ENCODE measurements around the gene NME4. TPM values are rescaled to one million over a fixed set of nuclear protein-coding genes. Genes with fewer than 3 reads are reported as not detected.

NME4 gene
- total RNA-seq, 1 experiment from 2014 or later = 68.2 TPM

DNA sequence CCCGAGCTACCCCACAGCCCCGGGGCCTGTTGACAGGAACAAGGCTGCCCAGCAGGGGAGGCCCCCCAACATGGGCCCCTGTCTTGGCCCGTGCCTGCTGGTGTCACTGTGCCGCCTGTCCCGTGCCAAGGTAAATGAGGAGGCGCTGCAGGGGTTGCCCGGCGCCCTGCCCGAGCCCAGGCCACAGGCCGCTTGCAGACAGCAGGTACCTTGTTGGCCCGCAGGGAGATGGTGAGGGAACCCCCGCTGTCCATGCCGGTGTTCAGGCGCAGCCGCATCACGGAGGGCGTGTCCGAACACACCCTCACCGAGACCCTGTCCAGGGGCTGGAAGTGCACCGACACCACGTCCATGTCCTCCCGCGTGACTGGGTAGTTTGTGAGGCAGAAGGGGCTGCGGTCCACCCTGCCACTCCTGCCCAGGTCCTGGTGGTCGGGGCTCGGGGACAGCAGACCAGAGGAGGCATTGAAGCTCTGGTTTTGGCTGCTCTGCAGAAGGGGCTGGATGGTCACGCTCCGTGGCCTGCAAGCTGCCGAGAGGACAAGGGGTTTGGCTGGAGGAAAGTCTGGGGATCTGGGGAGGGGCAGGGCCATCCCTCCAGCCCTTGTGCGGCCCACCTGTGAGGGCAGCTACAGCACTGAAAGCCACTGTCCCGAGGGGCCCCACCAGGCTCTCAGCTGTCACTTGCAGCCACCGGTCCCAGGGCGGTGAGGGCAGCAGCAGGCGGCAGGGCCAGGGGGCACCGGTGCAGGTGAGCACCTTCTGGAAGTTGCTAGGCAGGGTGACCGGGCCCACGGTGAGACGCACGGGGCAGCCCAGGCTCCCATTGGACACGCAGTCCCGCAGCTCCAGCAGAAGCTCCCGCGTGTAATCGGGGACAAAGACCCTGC is 20.8 kb upstream of the NME4 start:
- Histone ChIP-seq H3K9me2 (ENCODE audit: insufficient read depth) (no peaks in the 10 kb centered on the region), H3K79me2 (ENCODE audit: insufficient read depth, low read length) (peaks cover 7% of the 10 kb centered on the region; the same call in 1 of the 2 replicates), H4K20me1 (ENCODE audit: insufficient read depth) (no peaks in the 10 kb centered on the region), H3K9ac (ENCODE audit: low read length) (no peak overlapping the region), H3K27ac (ENCODE audit: low read depth, low read length) (no peak overlapping the region), H2AFZ (ENCODE audit: low read depth, low read length, poor library complexity, severe bottlenecking) (no peak overlapping the region), H3K27me3 (ENCODE audit: insufficient read depth, low read length) (no peaks in the 10 kb centered on the region), H3K4me3 (replicated peaks in 1 of 2; ENCODE audit: low read depth in 1 of 2, low read length in 2 of 2) (no peak overlapping the region), H3K4me1 (ENCODE audit: control insufficient read depth in 1 of 2, insufficient read depth in 2 of 2, low read length in 2 of 2) (peaks cover 0 to under 1% of the 10 kb centered on the region in 2 experiments; a peak in 1 of 4 replicates), H3K4me2 (ENCODE audit: low read length) (no peak overlapping the region), H3K9me3 (ENCODE audit: control insufficient read depth in 1 of 2, insufficient read depth in 1 of 2, low read depth in 1 of 2, low read length in 2 of 2) (no peaks in the 10 kb centered on the region), H3K36me3 (ENCODE audit: control insufficient read depth in 1 of 2, insufficient read depth in 2 of 2, low read length in 2 of 2) (no peaks in the 10 kb centered on the region)
- no TSS peak for BruUV-seq (replicated peaks)
- ChIA-PET RAD21 (ENCODE audit: low non-redundant PET in 1 of 2, low total read pairs in 2 of 2, uncharacterized antibody in 2 of 2, unreplicated experiment in 2 of 2) (no interaction called here), POLR2A (no interaction called here), CTCF (no interaction called here)
- DNase-seq (ENCODE audit: low read depth, low spot score) (no peak), ATAC-seq (no peak)
- intact Hi-C loops (cut with micrococcal nuclease) = no loop called here
- TF ChIP-seq CEBPB (IDR thresholded peaks at IDR 0.05; ENCODE audit: low read depth) (no peak), YY1 (IDR thresholded peaks at IDR 0.05; ENCODE audit: extremely low read depth, insufficient replicate concordance, low read depth, low read length) (no peak), POLR2AphosphoS5 (IDR thresholded peaks at IDR 0.05; ENCODE audit: low read depth, low read length) (no peak), ELF1 (IDR thresholded peaks at IDR 0.05; ENCODE audit: borderline replicate concordance, low read depth) (no peak), CBX3 (IDR thresholded peaks at IDR 0.05; ENCODE audit: low read depth) (no peak), FOSL1 (IDR thresholded peaks at IDR 0.05; ENCODE audit: low read depth) (no peak), SP1 (IDR thresholded peaks at IDR 0.05; ENCODE audit: low read depth) (no peak), ZNF274 (IDR thresholded peaks at IDR 0.05; ENCODE audit: low read depth, low read length) (no peak), RAD21 (IDR thresholded peaks at IDR 0.05; ENCODE audit: low read depth) (no peak), SIN3A (IDR thresholded peaks at IDR 0.05; ENCODE audit: low read depth) (no peak), POLR2A (IDR thresholded peaks at IDR 0.05; ENCODE audit: borderline replicate concordance, extremely low read depth, insufficient read depth, insufficient read length) (no peak), EZH2 (IDR thresholded peaks at IDR 0.05) (no peak)
- TF ChIP-seq, protein P1, sequence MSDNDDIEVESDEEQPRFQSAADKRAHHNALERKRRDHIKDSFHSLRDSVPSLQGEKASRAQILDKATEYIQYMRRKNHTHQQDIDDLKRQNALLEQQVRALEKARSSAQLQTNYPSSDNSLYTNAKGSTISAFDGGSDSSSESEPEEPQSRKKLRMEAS (IDR thresholded peaks at IDR 0.05) = no peak
- TF ChIP-seq, protein P2, sequence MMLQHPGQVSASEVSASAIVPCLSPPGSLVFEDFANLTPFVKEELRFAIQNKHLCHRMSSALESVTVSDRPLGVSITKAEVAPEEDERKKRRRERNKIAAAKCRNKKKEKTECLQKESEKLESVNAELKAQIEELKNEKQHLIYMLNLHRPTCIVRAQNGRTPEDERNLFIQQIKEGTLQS (IDR thresholded peaks at IDR 0.05) = no peak
- TF ChIP-seq, protein P3, sequence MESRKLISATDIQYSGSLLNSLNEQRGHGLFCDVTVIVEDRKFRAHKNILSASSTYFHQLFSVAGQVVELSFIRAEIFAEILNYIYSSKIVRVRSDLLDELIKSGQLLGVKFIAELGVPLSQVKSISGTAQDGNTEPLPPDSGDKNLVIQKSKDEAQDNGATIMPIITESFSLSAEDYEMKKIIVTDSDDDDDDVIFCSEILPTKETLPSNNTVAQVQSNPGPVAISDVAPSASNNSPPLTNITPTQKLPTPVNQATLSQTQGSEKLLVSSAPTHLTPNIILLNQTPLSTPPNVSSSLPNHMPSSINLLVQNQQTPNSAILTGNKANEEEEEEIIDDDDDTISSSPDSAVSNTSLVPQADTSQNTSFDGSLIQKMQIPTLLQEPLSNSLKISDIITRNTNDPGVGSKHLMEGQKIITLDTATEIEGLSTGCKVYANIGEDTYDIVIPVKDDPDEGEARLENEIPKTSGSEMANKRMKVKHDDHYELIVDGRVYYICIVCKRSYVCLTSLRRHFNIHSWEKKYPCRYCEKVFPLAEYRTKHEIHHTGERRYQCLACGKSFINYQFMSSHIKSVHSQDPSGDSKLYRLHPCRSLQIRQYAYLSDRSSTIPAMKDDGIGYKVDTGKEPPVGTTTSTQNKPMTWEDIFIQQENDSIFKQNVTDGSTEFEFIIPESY (IDR thresholded peaks at IDR 0.05; ENCODE audit: extremely low read depth, insufficient replicate concordance, low read length) = no peak

Data from HCT116 (cell line).